HG03045 (cell line): Measurements from ENCODE around the gene USP35.
A peak's percentile ranks its signal among the peaks of the same experiment; 100 is the strongest.
"Not testable (repeated sequence)": the region's sequence is repeated elsewhere in the genome, so short reads cannot be mapped to it uniquely, and the experiment has no call there.

Experiments used
- ATAC-seq: cut with Tn5 transposase; IDR thresholded peaks from one replicate; pipeline ENCODE4 v1.9.1; 2021; ENCODE audit warnings: mild to moderate bottlenecking, moderate library complexity; ENCODE audit not compliant: unreplicated experiment

The USP35 gene

GRCh38 chr11:78170413-78170812 lies 18.3 kb upstream of the USP35 start:
- ATAC-seq: no peak

GRCh38 chr11:78170874-78171549 lies 17.7 kb upstream of the USP35 start:
- ATAC-seq: no peak

GRCh38 chr11:78171951-78172350 lies 16.8 kb upstream of the USP35 start:
- ATAC-seq: no peak

GRCh38 chr11:78175862-78176261 lies 12.9 kb upstream of the USP35 start:
- ATAC-seq: not testable (repeated sequence)

GRCh38 chr11:78176605-78177141 lies 12.0 kb upstream of the USP35 start:
- ATAC-seq: no peak

GRCh38 chr11:78177216-78177615 lies 11.5 kb upstream of the USP35 start:
- ATAC-seq: no peak

- ATAC-seq: no peak
Observed at GRCh38 chr11:78179459-78180071, 9.2 kb upstream of the USP35 start.

- no peak for ATAC-seq
Observed at GRCh38 chr11:78180751-78181150, 8.0 kb upstream of the USP35 start.

- no peak for ATAC-seq
Observed at GRCh38 chr11:78181185-78181584, 7.5 kb upstream of the USP35 start.

GRCh38 chr11:78187366-78188285 lies 1.1 kb upstream of the USP35 start:
- ATAC-seq: peak; percentile 17

GRCh38 chr11:78189174-78189724 lies 530 bp downstream of the USP35 start:
- ATAC-seq: no peak

- no peak for ATAC-seq
Observed at GRCh38 chr11:78189851-78190250, 1.1 kb downstream of the USP35 start.

- ATAC-seq: no peak
Observed at GRCh38 chr11:78190374-78190773, 1.7 kb downstream of the USP35 start.

GRCh38 chr11:78190871-78191538 lies 2.3 kb downstream of the USP35 start:
- ATAC-seq: no peak

- ATAC-seq: no peak
Observed at GRCh38 chr11:78192223-78192719, 3.6 kb downstream of the USP35 start.

- ATAC-seq: no peak
Observed at GRCh38 chr11:78192911-78193351, 4.2 kb downstream of the USP35 start.

GRCh38 chr11:78193806-78194205 lies 5.1 kb downstream of the USP35 start:
- ATAC-seq: no peak

- no peak for ATAC-seq
Observed at GRCh38 chr11:78194490-78194889, 5.8 kb downstream of the USP35 start.

- ATAC-seq: no peak
Observed at GRCh38 chr11:78195917-78196560, 7.3 kb downstream of the USP35 start.

GRCh38 chr11:78196661-78197091 lies 8.0 kb downstream of the USP35 start:
- no peak for ATAC-seq
